PC-9 (cell line): ENCODE results near the gene ABL2.

ENCODE experiments used
- EZH2 ChIP-seq: fragments of 200-600 bp; sonication (generic); IDR thresholded peaks from 2 replicates; pipeline ENCODE4 v1.8.0; 2017; ENCODE audit warnings: antibody characterized with exemption, low read depth
- TF ChIP-seq, protein P1 (sequence below): fragments of 200-600 bp; sonication (generic); conservative IDR thresholded peaks from 2 replicates; pipeline ENCODE4 v1.6.1; 2017; ENCODE audit warnings: mixed run types, antibody characterized with exemption, mild to moderate bottlenecking, moderate library complexity

DNA sequence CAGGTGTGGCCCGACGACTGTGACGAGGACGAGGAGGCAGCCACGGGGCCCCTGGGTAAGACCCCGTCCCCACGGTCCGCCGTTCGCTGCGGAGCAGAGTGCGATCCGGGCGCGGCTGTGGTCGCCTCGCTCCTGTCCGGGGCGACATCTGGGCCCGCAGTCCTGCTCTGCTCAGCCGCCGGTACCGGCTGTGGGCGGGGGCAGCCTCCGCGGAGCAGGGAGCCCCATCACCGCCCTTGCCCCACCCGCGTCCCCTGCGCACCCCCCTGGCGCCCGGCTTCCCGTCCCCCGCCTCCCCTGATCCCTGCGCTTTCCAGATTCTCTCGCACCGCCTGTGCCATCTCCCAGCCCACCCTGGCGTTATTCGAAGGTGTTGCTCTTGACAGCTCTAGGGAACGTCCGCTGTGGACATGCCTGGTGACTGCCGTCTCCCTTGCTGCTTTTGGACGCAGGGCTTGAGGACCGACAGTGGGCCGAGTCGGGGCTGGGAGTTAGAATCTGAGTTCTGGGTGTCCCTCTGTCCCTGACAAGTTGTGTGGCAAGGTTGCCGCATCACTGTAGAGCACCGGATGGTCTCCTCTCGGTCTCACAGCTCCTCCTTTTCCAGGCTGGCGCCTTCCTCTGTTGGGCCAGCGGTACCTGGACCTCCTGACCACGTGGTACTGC lies 147.0 kb downstream of the ABL2 start:
- TF ChIP-seq EZH2: no peak
- TF ChIP-seq, protein P1, sequence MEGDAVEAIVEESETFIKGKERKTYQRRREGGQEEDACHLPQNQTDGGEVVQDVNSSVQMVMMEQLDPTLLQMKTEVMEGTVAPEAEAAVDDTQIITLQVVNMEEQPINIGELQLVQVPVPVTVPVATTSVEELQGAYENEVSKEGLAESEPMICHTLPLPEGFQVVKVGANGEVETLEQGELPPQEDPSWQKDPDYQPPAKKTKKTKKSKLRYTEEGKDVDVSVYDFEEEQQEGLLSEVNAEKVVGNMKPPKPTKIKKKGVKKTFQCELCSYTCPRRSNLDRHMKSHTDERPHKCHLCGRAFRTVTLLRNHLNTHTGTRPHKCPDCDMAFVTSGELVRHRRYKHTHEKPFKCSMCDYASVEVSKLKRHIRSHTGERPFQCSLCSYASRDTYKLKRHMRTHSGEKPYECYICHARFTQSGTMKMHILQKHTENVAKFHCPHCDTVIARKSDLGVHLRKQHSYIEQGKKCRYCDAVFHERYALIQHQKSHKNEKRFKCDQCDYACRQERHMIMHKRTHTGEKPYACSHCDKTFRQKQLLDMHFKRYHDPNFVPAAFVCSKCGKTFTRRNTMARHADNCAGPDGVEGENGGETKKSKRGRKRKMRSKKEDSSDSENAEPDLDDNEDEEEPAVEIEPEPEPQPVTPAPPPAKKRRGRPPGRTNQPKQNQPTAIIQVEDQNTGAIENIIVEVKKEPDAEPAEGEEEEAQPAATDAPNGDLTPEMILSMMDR: no peak
